ENCODE results near the gene SLC9A3. TPM values are rescaled to one million over a fixed set of nuclear protein-coding genes. Genes with fewer than 3 reads are reported as not detected.

The SLC9A3 gene
- total RNA-seq, 2 donors from 2014 or later = 0.69 to 0.71 TPM

- intact Hi-C loops (cut with DNase I) = no loop called here
- peak; percentile 56 for DNase-seq (ENCODE audit: low spot score)
Observed at GRCh38 chr5:531101-531748, 7.0 kb upstream of the SLC9A3 start.

GRCh38 chr5:530001-530955, 6.0 kb upstream of the SLC9A3 start:
- DNase-seq (ENCODE audit: low spot score) = peak; percentile 58
- intact Hi-C loops (cut with DNase I) = no loop called here

DNA sequence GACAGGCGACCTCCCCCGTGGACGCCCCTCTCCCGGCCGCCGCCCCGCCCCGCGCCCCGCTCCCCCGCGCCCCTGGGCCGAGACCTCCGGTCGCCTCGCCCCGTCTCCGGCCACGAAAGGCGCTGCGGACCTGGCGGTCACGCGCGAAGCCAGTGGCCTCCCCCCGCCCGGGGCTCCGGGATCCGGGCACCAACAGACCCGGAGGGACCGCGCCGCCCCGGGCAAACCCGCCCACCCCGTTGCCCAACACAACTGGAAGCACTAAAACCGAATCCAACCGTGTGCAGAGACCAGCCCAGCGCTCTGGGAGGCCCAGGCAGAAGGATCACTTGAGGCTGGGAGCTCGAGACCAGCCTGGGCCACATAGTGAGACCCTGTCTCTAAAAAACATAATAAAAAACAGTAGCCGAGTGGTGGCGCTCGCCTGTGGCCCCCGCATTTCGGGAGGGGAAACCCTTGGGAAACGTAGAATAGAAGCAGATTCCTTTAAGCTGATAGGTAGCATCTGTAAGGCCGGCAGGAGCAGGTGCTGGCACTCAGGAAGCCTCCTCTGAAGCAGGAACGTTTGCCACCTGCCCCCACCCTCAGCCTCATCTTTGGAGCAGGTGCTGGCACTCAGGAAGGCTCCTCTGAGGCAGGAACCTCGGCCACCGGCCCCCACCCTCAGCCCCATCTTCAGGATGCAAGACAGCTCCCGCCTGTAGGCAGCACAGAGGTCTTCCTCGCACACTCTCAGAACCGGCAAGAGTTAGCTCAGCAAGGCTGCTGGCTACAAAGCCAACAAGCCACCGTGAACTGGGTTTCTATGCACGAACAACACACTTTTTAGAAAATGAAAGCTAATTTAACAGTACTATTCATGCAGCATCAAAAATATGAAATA, 4.6 kb upstream of the SLC9A3 start:
- DNase-seq (ENCODE audit: low spot score) = peak; percentile 82
- intact Hi-C loops (cut with DNase I) = no loop called here

DNA sequence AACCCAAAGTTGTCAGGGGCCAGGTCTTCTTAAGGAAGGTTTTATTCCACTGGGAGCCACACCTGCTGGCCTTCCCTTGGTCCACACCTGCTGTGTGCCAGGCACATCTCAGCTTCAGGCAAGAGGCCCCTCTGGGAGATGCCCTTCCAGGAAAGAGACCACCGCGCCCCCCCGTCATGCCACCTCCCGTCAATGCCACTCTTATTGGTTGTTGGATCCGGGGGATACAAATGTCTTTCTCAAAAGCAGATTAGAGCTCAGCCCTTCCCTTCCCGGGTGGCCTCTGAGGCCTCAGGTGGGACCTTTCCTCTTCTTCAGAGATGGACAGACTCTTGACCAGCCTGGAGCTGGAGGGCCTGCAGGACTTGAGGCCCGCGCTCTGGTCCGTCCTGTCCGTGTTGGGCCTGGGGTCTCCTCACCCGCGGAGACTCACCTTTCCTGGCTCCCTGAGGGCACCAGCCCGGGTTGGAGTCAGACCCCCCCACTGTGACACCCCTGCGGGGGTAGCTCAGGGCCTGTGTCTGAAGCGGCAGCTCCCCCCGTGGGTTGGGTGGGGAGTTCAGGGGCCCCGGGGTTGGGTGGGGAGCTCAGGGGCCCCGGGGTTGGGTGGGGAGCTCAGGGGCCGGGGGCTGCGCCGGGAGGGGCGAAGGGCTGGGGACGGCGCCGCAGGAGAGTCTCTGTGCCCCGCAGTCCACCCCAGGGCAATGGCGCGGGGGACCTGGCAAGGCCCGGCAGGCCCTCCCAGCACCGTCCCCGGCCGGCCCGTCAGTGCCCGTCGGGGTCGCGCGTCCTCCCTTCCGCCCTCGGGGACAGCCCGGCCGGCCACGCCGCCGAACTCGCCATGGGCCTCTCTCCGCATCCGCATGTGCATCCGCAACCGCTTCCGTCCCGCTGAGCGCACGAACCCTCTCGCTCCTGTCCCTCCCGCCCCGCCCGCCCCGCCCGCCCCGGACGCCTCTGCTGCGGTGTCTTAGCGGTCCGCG, 3.7 kb upstream of the SLC9A3 start:
- DNase-seq (ENCODE audit: low spot score) = peak; percentile 63
- intact Hi-C loops (cut with DNase I) = no loop called here

GRCh38 chr5:526456-527088, 2.3 kb upstream of the SLC9A3 start:
- peak; percentile 60 for DNase-seq (ENCODE audit: low spot score)
- intact Hi-C loops (cut with DNase I) = no loop called here

GRCh38 chr5:525916-526315, 1.7 kb upstream of the SLC9A3 start:
- intact Hi-C loops (cut with DNase I) = no loop called here
- peak; percentile 44 for DNase-seq (ENCODE audit: low spot score)

- intact Hi-C loops (cut with DNase I) = no loop called here
- no peak for DNase-seq (ENCODE audit: low spot score)
Observed at GRCh38 chr5:524973-525761, 918 bp upstream of the SLC9A3 start.

DNA sequence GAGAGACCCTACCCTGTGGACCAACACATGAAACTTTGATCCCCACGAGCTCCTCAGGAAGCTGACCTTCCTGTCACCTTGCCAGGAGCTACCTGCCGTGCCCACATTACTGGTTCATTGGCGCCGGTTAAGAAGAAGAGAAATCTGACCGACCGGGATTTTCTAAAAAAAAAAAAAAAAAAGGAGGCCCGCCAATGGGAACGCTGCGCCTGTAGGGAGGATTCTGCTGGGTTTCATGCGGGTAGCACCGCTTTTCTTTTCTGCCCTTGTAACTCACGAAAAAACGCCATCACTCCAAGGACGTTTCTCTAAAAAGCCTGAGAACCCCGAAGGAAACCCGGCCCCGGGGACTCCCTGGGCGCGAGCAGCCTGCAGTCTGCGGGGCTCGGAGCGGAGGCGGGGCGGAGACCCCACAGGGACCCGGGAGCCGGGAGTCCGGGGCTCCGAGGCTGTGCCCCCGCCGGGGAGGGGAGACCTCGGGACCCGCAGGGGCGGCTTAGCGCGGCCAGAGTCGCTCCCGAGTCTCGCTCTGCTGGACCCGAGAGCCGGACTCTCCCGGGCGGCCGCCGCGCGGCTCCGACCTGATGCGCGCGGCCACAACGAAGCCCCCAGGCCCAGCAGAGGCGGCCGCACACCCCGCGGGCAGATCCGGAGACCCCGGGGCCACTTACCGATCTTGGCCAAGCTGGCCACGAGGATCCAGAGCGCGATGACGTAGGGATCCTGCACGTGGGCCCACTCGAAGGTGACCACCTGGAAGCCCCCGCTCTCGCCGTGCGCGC, 617 bp downstream of the SLC9A3 start:
- DNase-seq (ENCODE audit: low spot score) = no peak
- intact Hi-C loops (cut with DNase I) = no loop called here

- DNase-seq (ENCODE audit: low spot score) = no peak
- intact Hi-C loops (cut with DNase I) = no loop called here
Observed at GRCh38 chr5:522899-523440, 1.3 kb downstream of the SLC9A3 start.

GRCh38 chr5:522116-522515, 2.1 kb downstream of the SLC9A3 start:
- no peak for DNase-seq (ENCODE audit: low spot score)
- intact Hi-C loops (cut with DNase I) = no loop called here

DNA sequence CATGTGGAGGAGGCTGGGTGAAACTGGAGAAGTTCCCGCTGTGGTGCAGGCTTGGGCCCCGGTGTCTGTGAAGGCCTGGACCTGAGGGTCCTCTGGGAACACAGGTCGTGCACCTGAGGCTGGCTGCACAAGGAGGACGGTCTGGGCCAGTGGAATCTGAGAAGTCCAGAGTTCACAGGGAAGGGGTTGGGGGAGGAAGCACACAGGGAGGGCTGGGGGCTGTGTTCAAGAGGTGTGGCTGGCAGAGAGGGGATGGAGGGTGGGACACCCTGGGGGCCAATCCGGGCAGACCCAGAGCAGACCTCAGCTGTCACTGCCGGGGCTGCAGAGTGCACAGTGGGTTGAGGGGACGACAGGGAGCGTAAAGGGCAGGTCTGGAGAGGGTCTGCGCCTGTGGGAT, 2.6 kb downstream of the SLC9A3 start:
- DNase-seq (ENCODE audit: low spot score) = no peak
- intact Hi-C loops (cut with DNase I) = no loop called here

DNA sequence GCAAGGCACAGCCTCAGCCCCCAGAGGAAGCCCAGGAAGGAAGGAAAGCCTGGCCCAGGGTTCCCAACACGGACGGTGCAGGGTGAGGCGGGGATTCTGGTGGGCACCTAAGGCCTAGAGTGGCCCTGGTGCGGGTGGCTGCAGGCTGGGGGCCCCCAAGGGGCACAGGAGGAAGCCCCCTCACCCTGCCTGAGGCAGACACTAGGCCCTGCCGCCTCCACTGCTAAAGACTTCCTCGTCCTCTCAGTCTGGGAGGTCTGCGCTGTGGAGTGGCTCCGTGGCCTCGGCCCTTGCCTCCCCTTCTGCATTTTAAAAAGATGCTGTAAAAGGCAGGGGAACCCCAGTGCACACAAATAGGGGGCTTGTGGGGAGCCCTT, 3.4 kb downstream of the SLC9A3 start:
- intact Hi-C loops (cut with DNase I) = no loop called here

GRCh38 chr5:520196-520849, 3.9 kb downstream of the SLC9A3 start:
- intact Hi-C loops (cut with DNase I) = no loop called here
- DNase-seq (ENCODE audit: low spot score) = no peak

More for the DNA sequence above, 3.4 kb downstream of the SLC9A3 start:
- DNase-seq (ENCODE audit: low spot score) = no peak

- DNase-seq (ENCODE audit: low spot score) = no peak
Observed at GRCh38 chr5:518721-519120, 5.5 kb downstream of the SLC9A3 start.

GRCh38 chr5:517535-518100, 6.6 kb downstream of the SLC9A3 start:
- no peak for DNase-seq (ENCODE audit: low spot score)
- intact Hi-C loops (cut with DNase I) = no loop called here

More at GRCh38 chr5:518721-519120, 5.5 kb downstream of the SLC9A3 start:
- intact Hi-C loops (cut with DNase I) = no loop called here

Measured in posterior vena cava (tissue), 2 donors.